ENCODE results near the gene FGFBP2.

FGFBP2 gene, protein sequence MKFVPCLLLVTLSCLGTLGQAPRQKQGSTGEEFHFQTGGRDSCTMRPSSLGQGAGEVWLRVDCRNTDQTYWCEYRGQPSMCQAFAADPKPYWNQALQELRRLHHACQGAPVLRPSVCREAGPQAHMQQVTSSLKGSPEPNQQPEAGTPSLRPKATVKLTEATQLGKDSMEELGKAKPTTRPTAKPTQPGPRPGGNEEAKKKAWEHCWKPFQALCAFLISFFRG

DNA sequence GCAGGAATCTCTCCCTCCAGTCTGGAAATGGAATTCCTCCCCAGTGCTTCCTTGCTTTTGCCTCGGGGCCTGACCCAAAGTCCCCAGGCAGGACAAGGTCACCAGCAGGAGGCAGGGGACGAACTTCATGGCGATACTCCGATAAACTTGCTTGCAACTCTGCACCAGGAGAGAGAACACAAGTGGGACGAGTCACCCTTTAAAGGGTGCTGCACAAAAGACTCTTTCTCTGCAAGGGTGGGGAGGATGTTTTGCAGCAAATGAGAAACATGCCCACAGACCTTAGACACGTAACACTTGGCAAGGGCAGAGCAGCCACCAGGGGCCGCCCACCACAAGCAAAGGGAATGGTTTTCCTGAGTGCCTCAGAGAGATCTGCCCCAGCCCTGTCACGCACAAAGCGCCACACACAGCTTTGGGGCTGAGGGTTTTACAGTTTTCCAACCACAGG, at the start of gene FGFBP2:
Gene FGFBP2, minus strand, starts transcription at position 175 of the 451 bp plus-strand sequence. Its CDS starts 46 bp downstream, at position 129.
- DNase-seq, result peak; percentile 63

GRCh38 chr4:16011173-16011572, 48.2 kb upstream of the FGFBP2 start:
- DNase-seq, result no peak

- DNase-seq, result no peak
Measured at GRCh38 chr4:16009153-16009552, 46.2 kb upstream of the FGFBP2 start.

DNA sequence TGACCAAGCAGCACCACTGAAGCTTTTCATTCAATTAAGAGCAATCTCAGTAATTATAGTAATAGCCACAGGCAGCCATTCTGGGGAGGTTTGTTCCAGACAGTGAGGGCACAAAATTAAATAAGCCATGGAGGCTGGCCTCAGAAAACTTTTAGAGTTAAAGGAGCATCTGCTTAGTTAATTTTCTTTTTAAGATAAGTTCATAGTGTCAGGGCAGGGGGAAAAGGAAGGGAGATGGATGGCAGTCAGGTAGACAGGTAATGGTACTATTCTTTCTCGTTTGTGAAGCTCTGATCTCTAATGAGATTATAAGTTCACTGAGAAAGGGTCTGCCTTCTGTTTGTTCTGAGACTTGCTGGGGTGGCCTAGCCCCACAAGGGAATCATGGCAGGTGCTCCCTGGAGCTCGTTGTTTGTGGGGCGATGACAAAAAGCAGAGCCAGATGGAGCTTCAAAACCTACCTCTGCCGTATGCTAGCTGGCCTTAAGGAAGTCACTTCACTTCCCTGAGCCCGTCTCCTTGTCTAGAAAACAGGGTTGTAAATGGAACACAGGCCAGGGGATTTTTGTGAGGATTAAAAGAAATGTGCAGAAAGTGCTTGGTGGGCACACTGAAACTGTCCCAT, 44.6 kb upstream of the FGFBP2 start:
- no peak for DNase-seq

DNA sequence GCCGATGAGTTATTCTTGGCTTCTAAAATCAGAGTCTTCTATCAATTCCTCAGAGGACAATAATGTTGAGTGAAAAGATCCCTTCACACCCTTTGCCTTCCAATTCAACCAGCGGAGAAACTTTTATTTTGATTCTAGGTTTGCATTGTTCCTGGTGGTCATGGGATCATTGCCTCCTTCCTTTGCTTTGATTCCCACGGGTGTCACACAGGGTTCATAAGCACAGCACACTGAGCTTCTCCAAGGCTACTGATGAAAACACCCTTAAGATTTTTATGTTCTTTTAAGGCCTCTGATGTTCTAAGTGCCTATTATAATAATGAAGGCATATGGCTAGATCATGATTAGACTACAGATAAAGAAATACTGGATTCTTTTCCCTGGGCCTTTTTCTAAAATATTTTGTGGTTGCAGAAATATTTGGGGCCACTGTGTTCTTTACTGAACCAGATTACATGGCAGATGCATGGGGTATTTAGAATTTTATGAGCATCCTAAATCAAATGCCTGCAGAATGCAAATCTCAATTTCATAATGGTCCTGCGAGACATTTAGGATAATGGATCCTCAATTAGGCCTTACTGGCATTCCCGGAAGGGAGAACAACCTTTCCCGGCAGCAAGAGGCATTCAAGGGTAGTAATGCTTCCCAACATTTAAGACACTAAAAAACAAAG, 43.9 kb upstream of the FGFBP2 start:
- DNase-seq, result no peak

- no peak for DNase-seq
Measured at GRCh38 chr4:16005676-16006075, 42.7 kb upstream of the FGFBP2 start.

GRCh38 chr4:16001484-16001858, 38.5 kb upstream of the FGFBP2 start:
- DNase-seq, result peak; percentile 46

GRCh38 chr4:16000708-16001483, 37.9 kb upstream of the FGFBP2 start:
- DNase-seq, result no peak

GRCh38 chr4:15996773-15997172, 33.8 kb upstream of the FGFBP2 start:
- no peak for DNase-seq

GRCh38 chr4:15995826-15996225, 32.9 kb upstream of the FGFBP2 start:
- DNase-seq, result no peak

DNA sequence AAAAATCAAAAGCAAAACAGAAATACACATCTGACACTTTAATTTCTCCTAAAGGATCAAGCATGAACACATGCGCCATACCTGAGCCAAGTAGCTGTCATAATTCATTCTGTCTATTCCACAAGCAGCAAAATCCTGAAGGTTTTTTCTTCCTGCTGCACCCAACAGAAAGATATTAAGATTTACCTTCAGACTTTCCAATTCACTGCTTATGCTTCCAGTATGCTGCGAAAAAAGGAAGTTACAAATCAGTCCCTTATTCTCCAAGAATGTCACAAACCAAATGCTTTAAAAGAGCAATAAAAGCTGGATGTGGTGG, 29.2 kb upstream of the FGFBP2 start:
- DNase-seq, result no peak

DNA sequence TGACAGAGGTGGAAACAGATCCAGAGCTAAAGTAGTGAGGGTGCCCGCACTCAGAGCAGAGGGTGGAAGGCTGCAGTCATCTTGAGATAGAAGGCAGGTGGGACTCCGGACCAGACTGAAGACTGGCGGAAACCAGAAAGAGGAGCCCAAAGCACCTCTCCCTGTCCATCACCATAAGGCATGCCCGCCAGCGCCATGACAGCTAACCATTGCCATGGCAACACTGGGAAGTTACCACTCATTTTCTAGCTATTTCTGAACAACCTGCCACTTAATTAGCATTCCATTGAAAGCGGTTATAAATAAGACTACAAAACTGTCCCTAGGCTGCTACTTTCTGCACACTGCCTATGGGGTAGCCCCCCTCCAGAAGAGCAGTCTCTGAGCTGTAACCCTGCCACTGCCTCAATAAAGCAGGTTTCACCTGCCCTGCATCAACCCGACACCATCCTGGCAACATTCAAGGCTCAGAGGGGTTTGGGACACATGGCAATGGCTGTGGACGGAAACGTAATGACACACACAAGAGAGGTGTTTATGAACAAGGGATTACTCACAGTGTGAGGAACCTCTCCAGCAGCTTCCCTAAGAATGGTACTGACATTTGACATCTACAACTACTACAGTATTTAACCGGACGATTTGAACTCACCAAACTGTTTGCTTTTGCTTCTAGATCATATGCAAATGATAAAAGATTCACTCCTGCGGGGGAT, 27.8 kb upstream of the FGFBP2 start:
- DNase-seq, result no peak

GRCh38 chr4:15989424-15989823, 26.4 kb upstream of the FGFBP2 start:
- no peak for DNase-seq

GRCh38 chr4:15988222-15988621, 25.2 kb upstream of the FGFBP2 start:
- no peak for DNase-seq

DNA sequence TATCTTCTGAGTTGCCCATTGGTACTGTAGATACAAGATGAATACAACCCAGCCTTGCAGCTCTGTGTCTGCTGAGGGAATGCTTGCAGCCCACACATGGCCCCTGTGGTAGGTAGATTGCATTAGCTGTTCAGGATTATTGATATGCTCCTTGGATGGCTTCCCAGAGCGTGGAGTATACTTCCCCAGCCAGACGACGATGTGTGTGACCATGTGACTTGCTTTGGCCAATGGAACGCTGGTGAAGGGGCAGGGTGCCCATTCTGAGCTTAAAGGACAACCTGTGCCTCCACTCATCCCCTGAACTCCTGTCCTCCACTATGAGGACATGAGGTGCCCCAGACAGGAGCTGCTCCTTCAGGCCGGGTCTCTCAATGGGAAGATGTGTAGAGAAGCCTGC, 23.9 kb upstream of the FGFBP2 start:
- no peak for DNase-seq

DNA sequence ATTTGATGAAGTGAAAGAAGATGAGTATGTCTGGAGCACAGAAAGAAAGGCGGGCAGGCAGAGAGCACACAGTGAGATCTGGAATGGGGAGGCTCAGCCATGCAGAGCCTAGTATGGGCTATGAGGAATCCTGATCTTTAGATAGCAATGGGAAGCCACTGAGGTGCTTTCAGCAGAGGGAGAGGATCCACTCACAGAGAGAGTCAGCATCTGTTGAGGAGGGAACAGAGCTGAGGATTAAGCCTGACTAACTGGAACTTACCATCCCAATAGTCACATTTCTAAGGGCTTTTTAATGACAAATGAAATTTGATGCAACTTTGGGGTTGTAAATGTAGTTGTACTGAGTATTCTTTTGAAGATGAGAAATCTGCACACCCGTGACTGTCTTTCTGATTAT, 20.6 kb upstream of the FGFBP2 start:
- no peak for DNase-seq

DNA sequence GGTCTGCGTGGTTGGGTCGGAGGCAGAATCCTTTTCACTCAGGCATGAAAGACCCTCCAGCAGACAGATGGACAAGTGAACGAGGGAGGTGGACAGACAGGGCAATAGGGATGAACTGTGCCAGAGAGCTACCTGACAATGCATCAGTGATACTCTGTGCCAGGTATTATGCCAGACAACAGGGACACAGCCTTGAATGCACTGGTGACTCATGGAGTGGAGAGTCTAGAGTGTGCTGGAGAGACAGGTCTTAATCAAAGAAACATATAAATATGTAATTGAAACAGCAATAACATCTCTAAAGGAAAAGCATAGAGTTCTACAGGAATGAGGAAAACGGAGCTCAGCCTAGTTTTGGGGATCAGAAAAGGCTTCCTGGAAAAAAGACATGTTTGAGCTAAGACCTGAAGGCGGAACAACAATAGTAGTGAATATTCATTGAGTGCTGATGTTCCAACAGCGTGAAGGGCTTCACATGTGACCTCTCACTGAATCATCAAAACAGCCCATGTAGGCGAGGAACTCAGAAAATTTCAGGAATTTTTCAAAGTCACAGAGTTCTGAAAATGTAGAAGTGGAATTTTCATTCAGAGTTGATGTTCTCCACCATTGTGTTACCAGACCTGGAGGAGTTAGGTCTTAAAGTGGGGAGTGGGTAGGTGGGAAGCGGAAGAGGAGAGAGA, 20.0 kb upstream of the FGFBP2 start:
- no peak for DNase-seq

DNA sequence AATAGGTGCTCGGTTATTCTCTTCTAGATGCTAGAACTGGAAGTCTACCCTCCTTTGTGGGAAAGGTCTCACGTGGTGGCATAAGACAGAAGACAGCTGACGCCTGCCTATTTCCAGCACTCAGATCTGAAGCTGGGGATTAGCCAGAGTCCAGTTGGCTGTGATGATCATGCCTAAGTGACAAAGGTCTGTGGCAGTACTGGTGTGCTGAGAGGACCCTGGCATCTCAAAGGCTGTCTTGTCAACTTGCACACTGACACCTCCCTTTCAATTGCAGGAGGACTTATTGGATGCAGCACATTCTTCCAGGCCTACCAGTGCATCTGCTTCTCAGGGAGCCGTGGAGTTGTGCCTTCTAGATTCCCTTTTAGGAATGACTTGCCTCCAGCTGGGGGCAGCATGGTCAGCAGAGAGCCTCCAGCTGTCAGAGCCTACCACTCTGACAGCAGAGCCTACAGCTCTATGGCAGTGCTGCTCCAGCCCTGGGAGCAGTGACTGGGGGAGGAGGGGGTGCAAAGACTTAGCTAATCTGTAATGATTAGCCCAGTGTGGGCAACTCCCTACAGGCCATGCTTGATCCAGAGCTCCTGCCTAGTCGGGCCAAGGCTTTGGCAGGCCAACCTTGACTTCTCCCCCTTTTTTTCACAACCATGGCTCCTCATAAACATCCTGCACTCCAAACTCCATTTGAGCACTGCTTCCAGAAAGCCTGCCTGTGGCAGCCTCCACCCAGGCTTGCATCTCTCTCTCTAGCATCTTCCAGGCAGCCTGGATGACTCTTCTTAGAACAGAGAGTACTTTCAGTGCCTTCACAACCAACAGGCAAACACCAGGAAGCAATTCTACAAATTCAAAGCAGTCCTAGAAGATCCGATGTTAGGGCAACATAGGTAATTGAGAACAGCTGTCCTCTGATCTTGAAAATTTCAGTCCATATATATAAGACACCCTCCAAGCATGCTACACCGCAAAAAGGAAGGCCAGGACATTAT, 13.8 kb upstream of the FGFBP2 start:
- no peak for DNase-seq

DNA sequence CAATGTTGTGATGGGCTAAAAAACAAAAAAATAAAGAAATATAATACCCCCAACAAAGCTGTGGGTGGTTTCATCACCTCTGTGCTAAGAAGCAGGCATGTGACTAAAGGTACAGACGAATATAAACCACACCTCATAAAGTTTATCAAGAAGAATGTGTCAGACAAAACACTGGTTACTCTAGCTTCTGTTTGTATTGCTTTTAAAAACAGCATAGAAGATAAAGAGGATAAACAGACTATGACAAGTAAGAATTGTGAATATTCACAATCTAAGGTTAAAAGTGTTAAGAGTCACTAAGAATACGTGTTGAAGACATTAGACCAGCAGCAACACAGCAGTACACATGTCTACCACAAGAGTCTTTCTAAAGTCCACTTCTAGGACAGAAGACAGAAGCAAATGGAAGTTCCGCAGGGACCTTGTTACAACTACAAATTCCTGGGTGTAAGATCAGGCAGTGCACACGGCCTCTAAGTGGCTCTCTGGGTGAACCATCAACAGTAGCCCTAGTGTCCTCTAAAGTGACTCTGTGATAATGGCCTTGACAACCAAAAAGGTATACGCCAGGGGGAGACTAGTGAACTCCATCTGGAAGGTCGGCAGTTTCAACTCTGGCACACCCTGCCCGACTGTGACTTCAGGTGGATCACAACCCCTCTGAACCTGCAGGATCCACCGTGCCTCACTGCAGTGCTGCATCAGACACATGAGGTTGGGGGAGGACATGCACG, 8.3 kb upstream of the FGFBP2 start:
- DNase-seq, result no peak

DNA sequence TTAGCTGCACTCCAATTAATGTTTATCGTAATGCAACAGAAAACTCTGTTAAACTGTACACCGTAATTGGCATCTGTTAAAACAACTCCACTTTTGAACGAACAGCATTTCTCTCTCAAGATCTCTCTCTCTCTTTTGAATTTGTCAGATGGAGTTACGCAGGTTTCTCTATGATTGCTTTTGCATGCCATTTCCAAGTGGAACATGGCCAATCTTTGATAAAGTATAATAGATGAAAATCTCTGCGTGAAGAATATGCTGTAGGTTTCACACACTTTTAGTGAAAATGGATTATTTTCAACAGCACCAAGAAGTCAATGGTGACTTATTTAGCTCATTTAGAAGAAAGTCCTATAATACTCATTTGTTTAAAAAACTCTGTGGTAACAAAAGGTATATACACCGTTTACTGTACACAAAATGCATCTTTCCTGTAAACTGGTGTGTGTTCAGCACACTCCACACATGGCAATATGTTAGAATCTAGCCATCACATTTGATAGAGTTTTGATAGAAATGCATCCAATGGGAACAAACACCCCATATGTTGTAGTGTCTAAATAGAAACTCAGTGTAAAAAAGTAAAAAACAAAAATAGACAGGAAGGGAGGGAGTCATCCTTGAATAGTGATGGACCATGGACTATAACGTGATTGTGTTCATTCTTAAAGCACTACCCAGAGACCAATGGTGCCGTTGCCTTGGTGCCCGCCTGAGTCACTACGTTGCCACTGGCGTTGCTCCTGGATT, 5.8 kb upstream of the FGFBP2 start:
- no peak for DNase-seq

Measured in CD4-positive, alpha-beta T cell treated with Interleukin-17A for 4 hours (primary cell).